ENCODE results near the gene DLD. TPM values are rescaled to one million over a fixed set of nuclear protein-coding genes. Genes with fewer than 3 reads are reported as not detected.

Gene DLD
- total and polyA plus RNA-seq, 2 experiments from 2014 or later = 38.1 to 76.2 TPM

GRCh38 chr7:107877731-107878382 is 13.1 kb upstream of the DLD start:
- Histone ChIP-seq H3K4me1 (ENCODE audit: insufficient read depth) (no peaks in the 10 kb centered on the region), H3K36me3 (ENCODE audit: insufficient read depth) (no peaks in the 10 kb centered on the region), H3K4me2 (no peak overlapping the region), H4K20me1 (replicated peaks; ENCODE audit: insufficient read depth) (no peaks in the 10 kb centered on the region), H2AFZ (no peak overlapping the region), H3K79me2 (replicated peaks; ENCODE audit: insufficient read depth) (no peaks in the 10 kb centered on the region), H3K27ac (ENCODE audit: low read depth) (no peak overlapping the region), H3K9me2 (ENCODE audit: insufficient read depth) (no peaks in the 10 kb centered on the region), H3F3A (replicated peaks; ENCODE audit: low read depth) (no peaks in the 10 kb centered on the region), H3K27me3 (ENCODE audit: insufficient read depth) (no peaks in the 10 kb centered on the region), H3K4me3 (no peak overlapping the region)
- Mint-ChIP-seq H3K27ac (no peak overlapping the region), H3K36me3 (ENCODE audit: low read depth) (no peaks in the 10 kb centered on the region), H3K4me1 (no peaks in the 10 kb centered on the region), H3K9me3 (no peaks in the 10 kb centered on the region), H3K27me3 (ENCODE audit: insufficient read depth, low read depth, poor library complexity) (peaks cover 4% of the 10 kb centered on the region), H3K4me3 (no peak overlapping the region)
- DNase-seq (ENCODE audit: low spot score) = no peak
- ATAC-seq = no peak
- TF ChIP-seq NANOG (IDR thresholded peaks at IDR 0.05; ENCODE audit: borderline replicate concordance) = no peak
- no peak for TF ChIP-seq ZNF114 (CRISPR knock-in tag; IDR thresholded peaks at IDR 0.05)
- TF ChIP-seq, protein P1, sequence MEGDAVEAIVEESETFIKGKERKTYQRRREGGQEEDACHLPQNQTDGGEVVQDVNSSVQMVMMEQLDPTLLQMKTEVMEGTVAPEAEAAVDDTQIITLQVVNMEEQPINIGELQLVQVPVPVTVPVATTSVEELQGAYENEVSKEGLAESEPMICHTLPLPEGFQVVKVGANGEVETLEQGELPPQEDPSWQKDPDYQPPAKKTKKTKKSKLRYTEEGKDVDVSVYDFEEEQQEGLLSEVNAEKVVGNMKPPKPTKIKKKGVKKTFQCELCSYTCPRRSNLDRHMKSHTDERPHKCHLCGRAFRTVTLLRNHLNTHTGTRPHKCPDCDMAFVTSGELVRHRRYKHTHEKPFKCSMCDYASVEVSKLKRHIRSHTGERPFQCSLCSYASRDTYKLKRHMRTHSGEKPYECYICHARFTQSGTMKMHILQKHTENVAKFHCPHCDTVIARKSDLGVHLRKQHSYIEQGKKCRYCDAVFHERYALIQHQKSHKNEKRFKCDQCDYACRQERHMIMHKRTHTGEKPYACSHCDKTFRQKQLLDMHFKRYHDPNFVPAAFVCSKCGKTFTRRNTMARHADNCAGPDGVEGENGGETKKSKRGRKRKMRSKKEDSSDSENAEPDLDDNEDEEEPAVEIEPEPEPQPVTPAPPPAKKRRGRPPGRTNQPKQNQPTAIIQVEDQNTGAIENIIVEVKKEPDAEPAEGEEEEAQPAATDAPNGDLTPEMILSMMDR (conservative IDR thresholded peaks at IDR 0.05; ENCODE audit: low read depth in 2 of 2) = no peak
- TF ChIP-seq STAT1 (IDR thresholded peaks at IDR 0.05; ENCODE audit: unreplicated experiment) = no peak

GRCh38 chr7:107878636-107879035 is 12.3 kb upstream of the DLD start:
- H3K4me3 ChIP-seq = no peak overlapping the region
- Mint-ChIP-seq H3K4me3 (no peak overlapping the region), H3K27ac (no peak overlapping the region), H3K9me3 (no peaks in the 10 kb centered on the region), H3K36me3 (ENCODE audit: low read depth) (no peaks in the 10 kb centered on the region), H3K27me3 (ENCODE audit: insufficient read depth, low read depth, poor library complexity) (peaks cover 4% of the 10 kb centered on the region), H3K4me1 (no peaks in the 10 kb centered on the region)
- H4K20me1 ChIP-seq (replicated peaks; ENCODE audit: insufficient read depth) = no peaks in the 10 kb centered on the region
- no peak for DNase-seq (ENCODE audit: low spot score)
- no peak for ATAC-seq
- no peak overlapping the region for H3K4me2 ChIP-seq
- H3K79me2 ChIP-seq (replicated peaks; ENCODE audit: insufficient read depth) = no peaks in the 10 kb centered on the region
- H3K36me3 ChIP-seq (ENCODE audit: insufficient read depth) = no peaks in the 10 kb centered on the region
- H3K4me1 ChIP-seq (ENCODE audit: insufficient read depth) = no peaks in the 10 kb centered on the region
- no peak overlapping the region for H3K27ac ChIP-seq (ENCODE audit: low read depth)
- no peaks in the 10 kb centered on the region for H3K9me2 ChIP-seq (ENCODE audit: insufficient read depth)
- no peaks in the 10 kb centered on the region for H3K27me3 ChIP-seq (ENCODE audit: insufficient read depth)
- H3F3A ChIP-seq (replicated peaks; ENCODE audit: low read depth) = no peaks in the 10 kb centered on the region
- H2AFZ ChIP-seq = no peak overlapping the region
- TF ChIP-seq EZH2phosphoT487 (IDR thresholded peaks at IDR 0.05; ENCODE audit: unreplicated experiment) (no peak), JUNB (IDR thresholded peaks at IDR 0.05; ENCODE audit: unreplicated experiment) (no peak), ZNF462 (CRISPR knock-in tag; IDR thresholded peaks at IDR 0.05) (no peak), ZNF114 (CRISPR knock-in tag; IDR thresholded peaks at IDR 0.05) (no peak), NANOG (IDR thresholded peaks at IDR 0.05; ENCODE audit: borderline replicate concordance) (no peak), STAT1 (IDR thresholded peaks at IDR 0.05; ENCODE audit: unreplicated experiment) (no peak), CREB1 (CRISPR knock-in tag; IDR thresholded peaks at IDR 0.05; ENCODE audit: low read depth) (no peak)
- TF ChIP-seq, protein P2, sequence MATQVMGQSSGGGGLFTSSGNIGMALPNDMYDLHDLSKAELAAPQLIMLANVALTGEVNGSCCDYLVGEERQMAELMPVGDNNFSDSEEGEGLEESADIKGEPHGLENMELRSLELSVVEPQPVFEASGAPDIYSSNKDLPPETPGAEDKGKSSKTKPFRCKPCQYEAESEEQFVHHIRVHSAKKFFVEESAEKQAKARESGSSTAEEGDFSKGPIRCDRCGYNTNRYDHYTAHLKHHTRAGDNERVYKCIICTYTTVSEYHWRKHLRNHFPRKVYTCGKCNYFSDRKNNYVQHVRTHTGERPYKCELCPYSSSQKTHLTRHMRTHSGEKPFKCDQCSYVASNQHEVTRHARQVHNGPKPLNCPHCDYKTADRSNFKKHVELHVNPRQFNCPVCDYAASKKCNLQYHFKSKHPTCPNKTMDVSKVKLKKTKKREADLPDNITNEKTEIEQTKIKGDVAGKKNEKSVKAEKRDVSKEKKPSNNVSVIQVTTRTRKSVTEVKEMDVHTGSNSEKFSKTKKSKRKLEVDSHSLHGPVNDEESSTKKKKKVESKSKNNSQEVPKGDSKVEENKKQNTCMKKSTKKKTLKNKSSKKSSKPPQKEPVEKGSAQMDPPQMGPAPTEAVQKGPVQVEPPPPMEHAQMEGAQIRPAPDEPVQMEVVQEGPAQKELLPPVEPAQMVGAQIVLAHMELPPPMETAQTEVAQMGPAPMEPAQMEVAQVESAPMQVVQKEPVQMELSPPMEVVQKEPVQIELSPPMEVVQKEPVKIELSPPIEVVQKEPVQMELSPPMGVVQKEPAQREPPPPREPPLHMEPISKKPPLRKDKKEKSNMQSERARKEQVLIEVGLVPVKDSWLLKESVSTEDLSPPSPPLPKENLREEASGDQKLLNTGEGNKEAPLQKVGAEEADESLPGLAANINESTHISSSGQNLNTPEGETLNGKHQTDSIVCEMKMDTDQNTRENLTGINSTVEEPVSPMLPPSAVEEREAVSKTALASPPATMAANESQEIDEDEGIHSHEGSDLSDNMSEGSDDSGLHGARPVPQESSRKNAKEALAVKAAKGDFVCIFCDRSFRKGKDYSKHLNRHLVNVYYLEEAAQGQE (IDR thresholded peaks at IDR 0.05; ENCODE audit: unreplicated experiment) = no peak

Measured in GM23338 (cell line).